Gastrocnemius medialis (tissue), 4 donors: ENCODE data around the gene GPR4.

Experiments used
- POLR2A ChIP-seq, 2 donors: fragments of 450-650 bp; IDR thresholded peaks; one replicate each; pipeline ENCODE4 v1.6.1; 2017; ENCODE audit warnings: antibody characterized with exemption in 2 of 2, mild to moderate bottlenecking in 2 of 2, moderate library complexity in 2 of 2
- TF ChIP-seq, protein P1 (sequence below), 5 experiments: fragments of 450-650 bp in 3 of 5; fragments of 200-600 bp in 2 of 5; sonication (generic) in 2 of 5; IDR thresholded peaks in 4 of 5; conservative IDR thresholded peaks in 1 of 5; 1 replicate in 4 of 5; 2 replicates in 1 of 5; pipeline ENCODE4 v1.5.1; 2016 to 2019; ENCODE audit warnings: antibody characterized with exemption in 5 of 5, mild to moderate bottlenecking in 3 of 5, moderate library complexity in 3 of 5

DNA sequence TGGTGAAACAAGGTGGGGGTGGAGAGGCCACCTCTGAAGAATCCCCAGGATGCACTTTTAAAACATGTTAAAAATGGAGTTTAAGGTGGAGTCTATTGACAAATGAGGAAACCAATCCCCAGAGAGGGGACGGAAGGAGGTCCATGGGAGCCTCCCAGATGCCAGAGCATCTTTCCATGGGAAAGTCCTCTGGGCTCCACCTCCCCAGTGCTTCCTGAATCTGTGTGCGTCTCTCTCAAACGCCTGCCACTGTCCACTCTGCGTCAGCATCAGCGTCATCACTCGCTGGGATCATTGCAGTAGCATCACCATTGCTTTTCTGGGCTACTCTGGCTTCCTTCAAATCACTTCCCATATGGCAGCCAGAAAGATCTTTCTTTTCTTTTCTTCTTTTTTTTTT lies 6.2 kb downstream of the GPR4 start:
- no peak for TF ChIP-seq POLR2A (IDR thresholded peaks at IDR 0.05)
- TF ChIP-seq, protein P1, sequence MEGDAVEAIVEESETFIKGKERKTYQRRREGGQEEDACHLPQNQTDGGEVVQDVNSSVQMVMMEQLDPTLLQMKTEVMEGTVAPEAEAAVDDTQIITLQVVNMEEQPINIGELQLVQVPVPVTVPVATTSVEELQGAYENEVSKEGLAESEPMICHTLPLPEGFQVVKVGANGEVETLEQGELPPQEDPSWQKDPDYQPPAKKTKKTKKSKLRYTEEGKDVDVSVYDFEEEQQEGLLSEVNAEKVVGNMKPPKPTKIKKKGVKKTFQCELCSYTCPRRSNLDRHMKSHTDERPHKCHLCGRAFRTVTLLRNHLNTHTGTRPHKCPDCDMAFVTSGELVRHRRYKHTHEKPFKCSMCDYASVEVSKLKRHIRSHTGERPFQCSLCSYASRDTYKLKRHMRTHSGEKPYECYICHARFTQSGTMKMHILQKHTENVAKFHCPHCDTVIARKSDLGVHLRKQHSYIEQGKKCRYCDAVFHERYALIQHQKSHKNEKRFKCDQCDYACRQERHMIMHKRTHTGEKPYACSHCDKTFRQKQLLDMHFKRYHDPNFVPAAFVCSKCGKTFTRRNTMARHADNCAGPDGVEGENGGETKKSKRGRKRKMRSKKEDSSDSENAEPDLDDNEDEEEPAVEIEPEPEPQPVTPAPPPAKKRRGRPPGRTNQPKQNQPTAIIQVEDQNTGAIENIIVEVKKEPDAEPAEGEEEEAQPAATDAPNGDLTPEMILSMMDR (IDR thresholded peaks at IDR 0.05 in 4 of 5, conservative IDR thresholded peaks at IDR 0.05 in 1 of 5) = no peak
